Hematopoietic multipotent progenitor cell treated with erythropoietin and hydrocortisone succinate and interleukin-3 and kit ligand, for 15 days (in vitro differentiated cells): ENCODE measurements around the gene CYTH2.
A peak's percentile ranks its signal among the peaks of the same experiment; 100 is the strongest.

Experiments
- DNase-seq: peaks from one replicate; pipeline ENCODE4 v3.0.0-alpha.2; 2015; ENCODE audit warnings: low spot score

CYTH2 gene

DNA sequence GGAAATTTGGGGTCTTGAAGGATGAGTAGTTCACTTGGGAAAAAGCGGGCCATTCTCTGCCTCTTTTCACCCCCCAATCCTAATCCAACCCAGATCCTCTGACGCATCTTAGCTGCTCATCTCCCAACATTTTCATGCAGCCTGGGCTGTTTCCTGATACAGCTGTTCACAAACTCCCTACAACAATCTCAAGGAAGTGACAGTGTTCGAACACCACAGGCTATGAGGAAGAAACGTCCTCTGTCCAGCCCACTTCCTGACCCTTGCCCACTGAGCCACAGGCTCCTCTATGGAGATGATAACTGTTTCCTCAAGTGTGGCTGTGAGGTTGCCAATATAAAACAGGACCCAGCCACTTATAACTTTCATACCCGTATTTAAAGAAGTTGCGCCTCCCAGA, 26.2 kb downstream of the CYTH2 start:
- no peak for DNase-seq

DNA sequence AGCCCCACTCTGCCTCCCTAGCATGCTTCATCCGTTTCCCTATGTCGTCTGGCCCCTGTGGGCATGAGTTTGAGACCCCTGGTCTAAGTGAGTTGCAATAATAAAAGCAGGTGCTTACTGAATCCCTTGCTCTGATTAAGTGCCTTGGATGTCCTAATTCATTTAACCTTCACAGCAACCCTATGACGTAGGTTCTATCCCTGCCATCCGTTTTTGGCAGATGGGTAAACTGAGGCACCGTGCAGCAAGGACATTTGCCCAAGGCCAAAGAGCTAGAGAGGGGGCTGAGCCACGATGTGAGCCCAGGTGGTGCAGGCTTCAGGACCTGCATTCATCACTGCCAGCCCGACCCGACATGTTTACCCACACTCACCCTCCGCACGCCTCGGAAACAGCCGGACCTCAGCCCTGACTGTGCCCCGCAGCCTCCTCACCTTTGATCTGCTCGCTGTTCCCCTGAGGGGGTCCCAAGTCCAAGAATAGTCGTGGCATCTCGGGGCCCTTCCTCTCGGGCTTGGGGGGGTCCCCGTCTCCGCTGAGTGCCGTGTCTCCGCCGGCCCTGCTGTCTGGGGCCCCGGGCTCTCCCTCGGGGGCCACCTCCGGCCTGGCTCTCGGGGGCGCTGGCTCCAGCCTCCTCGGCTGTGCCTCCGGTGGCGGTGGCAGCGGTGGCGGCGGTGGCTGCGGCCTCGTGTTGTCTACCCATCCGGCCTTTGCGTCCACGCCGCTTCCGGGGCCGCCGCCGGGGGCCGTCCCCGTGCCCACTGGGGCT, 28.0 kb downstream of the CYTH2 start:
- no peak for DNase-seq

DNA sequence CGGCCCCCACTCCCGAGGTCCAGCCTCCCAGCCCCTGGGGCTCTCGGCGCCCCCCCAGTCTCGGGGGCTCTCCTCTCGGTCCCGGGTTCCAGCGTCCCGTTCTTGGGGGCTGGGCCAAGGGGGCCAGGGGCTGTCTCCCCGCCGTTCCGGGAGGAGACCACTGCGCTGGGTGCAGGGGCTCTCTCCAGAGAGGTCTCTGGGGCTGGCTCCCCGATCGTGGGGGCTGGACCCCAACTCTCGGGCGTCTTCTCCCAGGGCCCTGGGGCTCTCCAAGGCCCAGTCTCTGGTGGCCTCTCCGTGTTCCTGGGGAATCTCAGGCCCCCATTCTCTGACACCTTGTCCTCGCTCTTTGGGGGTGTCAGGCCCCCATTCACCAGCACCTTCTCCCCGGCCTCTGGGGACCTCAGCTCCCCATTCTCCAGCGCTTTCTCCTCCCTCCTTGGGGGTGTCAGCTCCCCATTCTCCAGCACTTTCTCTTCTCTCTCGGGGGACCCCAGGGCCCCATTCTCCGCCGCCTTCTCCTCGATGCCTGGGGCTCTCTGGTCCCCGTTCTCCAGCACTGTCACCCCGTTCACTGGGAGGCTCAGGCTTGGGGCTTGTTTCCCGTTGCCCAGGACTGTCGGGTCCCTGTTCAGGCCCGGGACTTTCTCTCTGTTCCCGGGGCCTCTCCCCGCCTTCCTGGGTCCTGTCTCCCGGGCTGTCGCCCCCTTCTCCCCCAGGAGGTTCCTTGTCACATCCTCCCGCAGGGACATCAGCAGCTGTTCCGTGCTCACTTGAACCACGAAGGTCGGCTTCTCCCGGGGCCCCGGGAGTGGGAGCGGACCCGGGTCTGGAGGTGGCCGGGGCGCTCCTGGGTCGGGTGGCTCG, 28.8 kb downstream of the CYTH2 start:
- DNase-seq, result no peak

DNA sequence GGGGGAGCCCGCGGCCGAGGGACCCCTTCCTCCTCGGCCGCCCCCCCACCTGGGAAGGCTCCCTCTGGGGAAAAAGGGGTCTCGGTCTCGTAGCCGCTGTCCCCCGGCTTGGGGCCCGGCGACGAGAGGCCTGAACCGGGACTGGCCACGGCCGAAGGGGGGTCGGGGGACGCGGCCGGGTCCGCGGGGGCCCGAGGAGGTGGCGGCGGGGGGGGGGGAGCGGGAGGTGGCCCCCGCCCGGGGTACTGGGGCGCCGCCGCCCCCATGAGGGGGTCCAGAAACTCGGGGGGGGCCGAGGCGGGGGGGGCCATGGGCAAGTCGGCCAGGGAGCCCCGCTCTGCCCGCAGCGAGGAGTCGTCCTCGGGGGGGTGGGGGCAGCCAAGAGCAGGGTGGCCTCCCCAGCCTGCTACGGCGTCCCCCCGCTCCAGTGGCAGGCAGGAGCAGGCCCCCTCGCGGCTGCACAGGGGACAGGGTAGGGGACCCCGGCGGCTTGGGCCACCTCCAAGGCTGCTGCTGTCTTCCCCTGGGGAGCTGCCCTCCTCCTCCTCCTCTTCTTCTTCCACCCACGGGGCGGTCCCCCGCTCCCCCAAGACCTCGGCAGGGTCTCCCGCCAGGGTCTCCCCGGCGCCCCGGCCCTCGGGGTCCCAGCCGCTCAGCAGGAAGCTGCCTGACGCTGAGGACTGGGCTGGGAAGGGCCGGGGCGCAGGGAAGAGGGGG, 29.6 kb downstream of the CYTH2 start:
- DNase-seq, result no peak

DNA sequence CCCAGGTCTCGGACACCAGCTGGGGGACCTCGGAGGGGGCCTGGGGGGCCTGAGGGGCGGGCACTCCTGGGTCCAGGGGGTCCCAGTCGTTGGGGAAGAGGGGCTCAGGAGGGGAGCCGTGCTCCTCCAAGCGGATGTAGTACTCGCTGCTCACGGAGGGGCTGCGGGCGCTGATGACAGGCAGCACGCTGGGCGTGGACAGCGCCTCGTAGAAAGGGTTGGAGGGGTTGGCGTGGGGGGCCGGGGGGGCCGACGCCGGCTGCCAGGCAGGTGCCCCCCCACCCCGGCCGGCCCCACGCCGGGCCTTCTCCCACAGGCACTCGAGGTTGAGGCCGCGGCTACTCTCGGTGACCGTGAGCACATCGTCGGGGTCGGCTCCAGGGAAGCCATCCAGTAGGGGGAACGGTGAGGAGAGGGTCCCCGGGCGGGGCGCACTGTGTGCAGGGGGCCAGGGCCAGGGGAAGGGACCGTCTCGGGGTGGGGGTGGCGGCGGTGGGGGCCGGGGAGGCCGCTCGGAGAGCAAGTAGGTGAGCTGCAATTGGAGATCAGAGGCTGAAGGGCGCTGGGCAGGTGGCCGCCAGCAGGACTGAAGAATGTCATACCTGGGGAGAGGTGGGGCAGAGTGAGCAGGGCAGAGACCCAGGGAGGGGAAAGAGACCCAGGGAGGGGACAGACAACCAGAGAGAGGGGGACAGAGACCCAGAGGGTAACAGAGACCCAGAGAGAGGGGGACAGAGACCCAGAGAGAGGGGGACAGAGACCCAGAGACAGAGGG, 30.3 kb downstream of the CYTH2 start:
- no peak for DNase-seq

DNA sequence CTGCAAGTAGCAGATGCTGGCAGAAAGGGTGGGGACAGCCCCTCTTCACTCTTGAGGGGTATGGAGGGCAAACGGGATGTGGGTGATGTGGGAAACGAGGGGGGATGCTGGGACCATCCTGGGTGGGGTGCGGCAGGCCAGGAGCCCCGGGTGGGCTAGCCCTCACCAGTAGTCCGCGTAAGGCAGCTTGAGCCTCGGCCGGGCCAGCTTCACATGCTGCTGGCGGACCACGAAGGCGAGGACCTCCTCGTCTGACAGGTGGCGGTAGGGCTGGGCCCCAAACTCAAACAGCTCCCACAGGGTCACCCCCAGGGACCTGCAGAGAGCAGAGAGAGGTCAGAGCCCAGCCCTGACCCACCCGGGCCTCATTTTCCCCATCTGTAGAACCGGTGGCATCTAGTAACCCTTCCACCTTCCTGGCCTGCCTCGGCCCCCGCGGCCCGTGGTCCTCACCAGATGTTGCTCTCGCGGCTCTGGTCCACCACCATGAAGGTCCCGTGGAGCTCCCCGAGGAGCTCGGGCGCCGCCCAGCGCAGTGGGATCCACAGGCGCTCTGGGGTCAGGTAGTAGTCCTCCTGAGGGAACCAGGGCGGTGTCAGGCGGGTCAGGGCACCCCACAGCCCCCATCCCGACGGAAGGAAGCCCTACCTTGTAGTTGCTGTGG, 31.8 kb downstream of the CYTH2 start:
- no peak for DNase-seq

DNA sequence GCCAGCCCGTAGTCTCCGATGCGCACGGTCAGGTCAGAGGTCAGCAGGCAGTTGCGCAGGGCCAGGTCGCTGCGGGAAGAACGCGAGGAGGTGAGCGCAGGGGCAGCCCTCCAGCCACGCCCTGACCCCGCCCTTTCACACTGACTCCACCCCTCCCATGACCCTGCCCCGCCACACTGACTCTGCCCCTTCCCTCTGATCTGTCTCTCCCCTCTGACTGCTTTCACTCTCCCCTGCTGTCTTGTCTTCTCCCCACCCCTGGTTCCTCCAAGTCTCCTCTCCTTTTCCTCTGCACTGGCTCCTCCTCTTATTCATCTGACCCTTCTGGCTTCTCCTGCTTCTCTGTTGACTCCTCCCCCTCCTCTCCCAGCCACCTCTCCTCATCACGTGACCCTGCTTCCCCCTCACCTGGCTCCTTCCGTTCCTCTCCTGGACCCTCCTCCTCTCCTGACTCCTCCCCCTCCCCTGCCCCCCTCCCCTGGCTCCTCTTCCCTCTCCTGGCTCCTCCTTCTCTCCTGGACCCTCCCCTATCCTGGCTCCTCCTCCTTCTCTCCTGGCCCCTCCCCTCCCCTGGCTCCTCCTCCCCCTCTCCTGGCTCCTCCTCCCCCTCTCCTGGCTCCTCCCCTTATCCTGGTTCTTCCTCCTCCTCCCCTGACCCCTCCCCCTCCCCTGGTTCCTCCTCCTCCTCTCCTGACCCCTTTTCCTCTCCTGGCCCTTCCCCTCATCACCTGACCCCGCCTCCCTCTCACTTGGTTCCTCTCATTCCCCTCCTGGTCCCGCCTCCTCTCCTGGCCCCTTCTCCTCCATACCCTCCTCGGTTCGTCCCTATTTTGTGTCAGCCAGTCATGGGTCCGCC, 32.6 kb downstream of the CYTH2 start:
- DNase-seq, result peak; percentile 24

DNA sequence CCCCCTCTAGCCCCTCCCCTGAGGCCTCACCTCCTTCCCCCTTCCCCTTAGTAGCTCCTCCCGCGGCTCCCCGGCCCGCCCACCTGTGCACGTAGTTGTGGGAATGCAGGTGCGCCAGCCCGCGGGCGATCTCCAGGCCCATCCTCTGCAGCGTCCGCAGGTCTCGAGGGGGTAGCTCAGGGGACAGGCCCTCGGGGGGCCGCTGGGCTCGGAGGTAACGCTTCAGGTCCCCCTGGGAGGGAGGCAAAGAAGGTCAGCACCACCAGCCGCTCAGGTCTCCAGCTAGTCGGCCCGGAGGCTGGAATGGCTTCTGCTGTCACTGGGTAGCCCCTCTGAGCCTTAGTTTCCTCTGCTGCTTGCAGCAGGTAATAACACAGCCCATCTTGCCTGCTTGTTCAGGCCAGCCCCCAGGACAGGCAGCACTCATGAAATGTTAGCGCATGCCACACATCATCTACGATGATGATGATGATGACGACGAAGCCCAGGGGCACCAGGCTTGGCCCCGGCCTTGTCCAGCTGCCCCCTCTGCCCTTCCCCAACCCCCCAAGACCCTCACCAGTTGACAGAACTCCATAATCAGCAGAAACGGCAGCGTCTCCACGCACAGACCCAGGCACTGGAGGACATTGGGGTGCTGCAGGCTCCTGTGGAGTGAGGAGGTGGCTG, 33.3 kb downstream of the CYTH2 start:
- no peak for DNase-seq

DNA sequence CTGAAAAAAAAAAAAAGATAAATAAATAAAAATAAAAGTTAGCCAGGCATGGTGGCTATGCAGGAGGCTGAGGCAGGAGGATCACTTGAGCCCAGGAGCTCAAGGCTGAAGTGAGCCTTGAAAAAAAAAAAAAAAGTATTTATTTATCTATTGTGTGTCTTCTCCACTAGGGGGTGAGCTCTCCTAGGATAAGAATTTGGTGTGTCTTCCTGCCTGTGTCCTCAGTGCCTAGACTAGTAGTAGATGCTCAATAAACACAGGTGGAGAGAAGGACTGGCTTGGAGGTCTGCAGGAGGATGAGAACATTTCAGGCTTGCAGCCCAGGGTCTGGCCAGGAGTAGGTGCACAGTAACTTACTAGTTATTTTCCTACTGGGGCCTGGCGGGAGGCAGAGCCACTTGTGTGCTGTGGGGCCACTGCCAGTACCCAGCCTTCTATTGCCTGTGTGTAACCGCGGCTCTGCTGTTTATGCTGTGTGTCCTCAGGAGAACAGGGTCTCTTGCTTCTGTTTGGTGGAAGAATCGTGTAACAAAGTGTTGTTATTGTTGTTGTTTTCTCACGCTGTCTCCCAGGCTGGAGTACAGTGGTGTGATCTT, 37.1 kb downstream of the CYTH2 start:
- DNase-seq, result peak; percentile 58

DNA sequence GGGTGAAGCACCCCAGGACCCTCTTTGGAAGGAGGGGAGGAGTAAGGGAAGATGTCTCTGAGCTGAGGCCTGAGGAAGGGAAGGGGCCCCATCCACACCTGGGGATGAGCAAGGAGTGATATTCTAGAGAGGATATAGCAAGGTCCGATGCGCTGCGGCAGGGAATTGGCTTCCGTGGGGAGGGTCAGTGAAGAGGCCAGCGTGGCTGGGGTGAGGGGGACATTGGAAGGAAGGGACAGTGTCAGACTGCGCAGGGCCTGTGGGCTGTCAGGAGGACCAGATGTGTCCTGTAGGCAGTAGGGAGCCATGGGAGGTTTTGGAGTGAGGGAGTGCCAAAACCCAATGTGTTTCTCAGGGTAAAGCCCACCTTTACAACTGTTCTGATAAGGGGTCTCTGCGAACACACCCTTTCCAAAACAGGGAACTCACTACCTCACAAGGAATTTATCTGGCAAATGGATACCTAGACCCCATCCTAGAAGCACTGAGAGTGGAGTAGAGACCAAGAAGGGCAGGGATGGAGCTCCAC, 38.8 kb downstream of the CYTH2 start:
- DNase-seq, result no peak

DNA sequence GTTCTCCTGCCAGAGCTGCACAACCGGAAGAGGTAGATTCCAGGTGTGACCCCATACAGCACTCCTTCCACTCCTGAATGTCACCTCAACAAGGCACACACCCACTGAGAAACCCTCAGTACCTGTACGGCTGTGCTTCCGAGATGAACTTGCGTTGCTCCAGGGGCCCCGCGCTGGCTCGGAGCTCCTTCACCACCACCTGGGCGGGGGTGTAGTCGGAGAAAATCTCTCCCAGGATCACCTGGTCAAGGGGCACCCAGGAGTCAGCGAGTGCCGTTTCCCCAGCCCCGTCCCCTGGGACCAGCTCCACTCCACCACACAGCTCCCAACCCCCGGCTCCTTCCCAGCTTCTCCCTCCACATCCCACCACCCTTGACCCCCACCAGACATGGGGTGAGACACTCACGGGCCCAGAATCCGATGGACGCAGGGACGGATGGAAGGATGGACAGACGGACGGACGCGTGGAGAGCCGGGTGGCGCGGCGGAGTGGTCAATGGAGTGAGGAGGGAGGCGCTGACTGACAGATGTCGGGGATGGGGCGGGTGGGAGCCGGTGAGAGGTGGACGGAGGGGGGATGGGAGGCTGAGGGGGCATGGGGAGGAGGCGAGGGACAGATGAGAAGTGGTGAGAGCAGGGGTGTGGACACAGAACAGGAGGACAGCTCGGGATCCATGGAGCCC, 39.7 kb downstream of the CYTH2 start:
- no peak for DNase-seq

DNA sequence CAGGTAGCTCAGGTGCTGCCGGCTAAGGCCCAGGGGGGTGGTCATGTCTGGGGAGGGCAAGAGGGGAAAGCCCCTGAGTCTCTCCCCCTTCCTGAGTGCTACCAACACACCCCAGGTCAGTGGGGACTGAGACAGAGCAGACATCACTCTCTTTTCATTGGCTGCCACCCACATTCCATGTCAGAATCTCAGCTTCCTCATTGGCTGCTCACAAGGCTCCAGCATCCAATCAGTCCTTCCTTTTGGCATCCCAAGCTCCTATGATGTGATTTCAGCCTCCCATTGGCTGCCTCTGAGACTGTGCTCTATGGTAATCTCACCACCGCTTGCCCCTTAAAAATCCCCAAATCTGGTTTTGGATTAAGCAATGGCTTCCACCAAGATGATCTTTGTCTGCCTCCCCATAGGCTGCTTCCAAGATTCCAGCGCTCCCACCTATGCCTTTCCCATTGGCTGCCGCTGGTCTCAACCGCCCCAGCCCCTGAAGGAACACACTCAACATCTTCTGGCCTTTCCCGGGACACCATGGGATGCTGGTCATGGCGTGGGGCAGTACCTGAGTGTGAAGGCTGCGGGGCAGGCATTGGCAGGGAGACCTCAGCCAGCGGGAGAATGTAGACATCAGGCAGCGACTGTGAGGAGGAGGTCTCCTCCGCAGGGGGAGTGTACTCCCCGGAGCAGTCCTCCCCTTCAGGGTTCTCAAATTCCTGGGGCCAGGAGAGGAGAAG, 40.5 kb downstream of the CYTH2 start:
- no peak for DNase-seq

DNA sequence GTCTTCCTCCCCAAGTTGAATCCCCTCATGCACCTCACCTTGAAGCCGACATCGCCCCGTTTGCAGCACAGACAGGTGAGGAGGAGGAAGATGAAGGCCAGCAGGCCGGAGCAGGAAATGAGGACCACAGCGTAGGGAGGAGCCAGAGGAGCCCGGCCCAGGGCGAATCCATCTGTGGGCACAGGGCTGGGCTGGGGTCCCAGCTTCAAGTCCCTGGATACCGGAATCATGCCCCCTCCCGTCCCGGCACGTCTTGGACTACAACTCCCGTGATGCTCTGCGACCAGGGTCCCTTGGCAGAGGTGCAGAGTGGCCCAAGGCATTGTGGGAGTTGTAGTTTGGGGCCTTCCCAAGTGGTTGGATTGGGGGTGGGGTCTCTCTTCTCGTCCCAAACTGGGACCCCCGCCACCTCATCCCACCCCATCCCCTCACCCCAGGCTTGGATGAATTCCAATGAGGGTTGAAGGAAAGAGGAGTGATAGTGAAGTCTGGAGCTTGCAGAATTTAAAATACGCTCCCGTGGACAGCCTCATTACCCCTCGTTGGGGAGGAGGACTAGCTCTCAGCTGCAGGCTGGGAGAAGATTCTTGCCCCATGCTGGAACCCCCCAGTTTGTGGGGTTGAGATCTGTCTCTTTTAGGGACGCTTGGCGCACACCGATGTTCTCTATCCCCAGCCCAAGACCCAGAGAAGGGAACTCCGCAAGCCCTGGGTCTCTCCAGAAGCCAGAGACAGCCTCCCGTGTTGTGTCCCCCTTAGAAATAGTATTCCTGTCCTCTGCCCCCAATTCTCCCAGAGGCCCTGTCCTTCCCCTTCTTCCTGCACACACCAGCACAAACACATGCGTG, 41.5 kb downstream of the CYTH2 start:
- peak; percentile 70 for DNase-seq

DNA sequence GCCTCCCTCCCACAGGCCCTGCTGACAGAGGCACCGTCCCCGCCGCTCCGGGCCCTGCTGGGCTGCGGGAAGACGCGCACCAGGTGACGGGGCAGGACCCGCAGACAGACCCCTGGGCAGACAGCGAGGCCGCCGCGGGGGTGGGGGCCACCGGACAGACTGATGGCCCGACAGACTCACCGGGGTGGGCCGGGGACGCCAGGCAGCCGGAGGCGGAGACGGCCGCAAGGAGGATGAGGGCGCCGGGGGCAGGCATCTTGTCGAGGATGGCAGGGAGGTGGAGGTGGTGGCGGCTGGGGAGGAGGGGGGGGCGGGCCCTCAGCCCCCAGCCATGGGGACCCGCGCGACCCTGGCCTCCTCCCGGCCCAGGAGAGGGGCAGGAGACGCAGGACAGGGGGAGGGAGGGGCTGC, 42.2 kb downstream of the CYTH2 start:
- DNase-seq, result no peak

DNA sequence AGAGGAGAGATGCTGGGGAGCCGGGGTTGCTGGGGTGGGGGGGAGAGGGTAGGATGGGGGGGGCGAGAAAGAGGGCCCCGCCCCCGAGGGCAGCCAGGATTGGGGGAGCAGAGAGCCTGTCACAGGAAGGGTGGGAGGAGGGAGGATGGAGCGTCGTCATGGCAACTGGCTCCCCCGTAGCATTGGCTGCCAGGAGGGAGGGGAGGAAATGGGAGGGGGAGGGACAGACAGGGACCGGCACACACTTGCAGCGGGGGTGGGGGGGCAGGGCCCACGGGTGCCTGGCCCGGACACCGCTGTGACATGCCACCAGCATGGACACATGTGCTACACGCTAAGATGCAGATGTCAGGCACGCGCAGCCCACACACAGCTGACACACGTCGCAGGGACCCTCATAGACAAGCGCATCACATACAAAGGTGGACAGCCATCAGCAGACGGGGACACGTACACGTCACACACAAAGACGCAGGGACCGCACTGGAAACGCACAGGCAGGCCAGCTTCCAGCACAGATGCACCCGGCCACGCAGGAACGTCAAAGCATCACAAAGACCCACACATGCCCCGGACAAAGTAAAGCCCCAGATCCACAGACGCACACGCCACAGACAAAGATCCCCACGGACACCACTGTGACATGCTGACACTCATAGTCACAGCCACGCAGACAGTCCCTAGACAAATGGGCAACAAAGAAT, 42.8 kb downstream of the CYTH2 start, which contains the start of gene LMTK3:
TSS of gene LMTK3 (minus strand) at position 36 of the 704 bp plus-strand sequence. CDS start 259 bp downstream, outside the sequence.
- DNase-seq, result no peak
